ENCODE results near the gene RASGEF1C.

- TF ChIP-seq POLR2A (IDR thresholded peaks at IDR 0.05; ENCODE audit: low read length) (no peak), GATA1 (IDR thresholded peaks at IDR 0.05; ENCODE audit: low read depth, low read length) (no peak)
Observed at GRCh38 chr5:180120237-180121101, 88.5 kb downstream of the RASGEF1C start.

All from erythroblast (primary cell).